Heart right ventricle (tissue), 16 donors: Measurements from ENCODE around the gene DUS3L. TPM values are rescaled to one million over a fixed set of nuclear protein-coding genes. Genes with fewer than 3 reads are reported as not detected.

Experiments used
- ATAC-seq, 8 donors: fragments of 200-7000 bp; cut with Tn5 transposase; one replicate each; pipeline ENCODE4 v1.9.1; 2020; ENCODE audit warnings: mild to moderate bottlenecking in 8 of 8, moderate library complexity in 8 of 8, moderate number of reproducible peaks in 1 of 8
- DNase-seq, 2 donors: peaks; one replicate each; pipeline ENCODE4 v3.0.0-alpha.2; 2020
- H3K27ac ChIP-seq, 10 donors: fragments of 200-600 bp; sonication (generic) in 2 of 10; one replicate each; pipeline versions ENCODE4 v1.5.0 to v1.8.0; 2020 to 2022; ENCODE audit warnings: mild to moderate bottlenecking in 3 of 10
- H3K27me3 ChIP-seq, 7 donors: fragments of 200-600 bp; one replicate each; pipeline ENCODE4 v1.8.0; 2021 to 2022; ENCODE audit warnings: mild to moderate bottlenecking in 2 of 7
- H3K36me3 ChIP-seq, 9 donors: fragments of 200-600 bp; sonication (generic) in 1 of 9; one replicate each; pipeline versions ENCODE4 v1.5.0 to v1.8.0; 2020 to 2022; ENCODE audit warnings: mild to moderate bottlenecking in 2 of 9
- H3K4me1 ChIP-seq, 9 donors: fragments of 200-600 bp; sonication (generic) in 1 of 9; one replicate each; pipeline versions ENCODE4 v1.5.0 to v1.8.0; 2020 to 2022; ENCODE audit warnings: mild to moderate bottlenecking in 4 of 9
- H3K4me3 ChIP-seq, 10 donors: fragments of 200-600 bp; sonication (generic) in 2 of 10; one replicate each; pipeline versions ENCODE4 v1.5.0 to v1.8.0; 2020 to 2022; ENCODE audit warnings: mild to moderate bottlenecking in 7 of 10, moderate library complexity in 2 of 10
- H3K9me3 ChIP-seq, 11 donors: fragments of 200-600 bp in 10 of 11; sonication (generic) in 2 of 11; one replicate each; pipeline versions ENCODE4 v1.5.0 to v1.8.0; 2013 to 2022; ENCODE audit warnings: mild to moderate bottlenecking in 2 of 11, control low read depth in 1 of 11, moderate library complexity in 1 of 11
- WGBS, 2 donors: extraction: QIAGEN DNeasy Blood & Tissue Kit; methylation state at CpG; one replicate each; pipeline ENCODE4 v1.1.7; 2013; ENCODE audit warnings: inconsistent platforms in 1 of 2; 5-methylcytosine and 5-hydroxymethylcytosine counted together
- intact Hi-C, 10 donors: fragments of 100-400 bp; cut with DNase I; formaldehyde crosslinking; loops; one replicate each; pipeline versions ENCODE4 v1.11.1 to v1.14.2; 2022
- polyA plus RNA-seq, 2 donors: library from polyadenylated mRNA; stranded (reverse); fragments of 200-250 nt; gene quantifications; one replicate each; pipeline ENCODE4 v1.2.3, GENCODE V29; 2013
- total RNA-seq, 10 donors: library from RNA; stranded (reverse); fragmentation: NEBNext Ultra II Directional in 3 of 10; extraction: Animal tissue kit (Norgen Biotek cat#: 25700) in 3 of 10; gene quantifications; one replicate each; pipeline versions ENCODE4 v1.2.1 to v1.2.4, GENCODE V29; 2021 to 2023
- TF ChIP-seq, protein P1 (sequence below), 9 donors: fragments of 200-600 bp; sonication (generic) in 2 of 9; IDR thresholded peaks; one replicate each; pipeline versions ENCODE4 v1.5.0 to v1.8.0; 2021 to 2022; ENCODE audit warnings: antibody characterized with exemption in 9 of 9, mild to moderate bottlenecking in 5 of 9, moderate library complexity in 1 of 9
- donor health status: Arrhythmogenic right ventricular cardiomyopathy.
- donor health status: ischemic (EF 13 %, LVEDD 7.1; RV severe dilation, severe dysfunction).
- donor health status: healthy with polysubstance abuse.
- donor health status: DM: no; HTN: yes; CAD: no.
- donor health status: DM: no; HTN: no; CAD: no.
- donor health status: ischemic (EF 25% LVEDD 6.9; RV normal size, moderate dysfunction).
- donor health status: ischemic (EF 25% LVEDD 5.7; RV mildly dilated, moderate dysfunction).
- donor health status: healthy.
- donor health status: DM: yes; HTN: yes; CAD: no.
- donor health status: Ischemic cardiomyopathy.
- donor health status: ischemic (EF 35%, LVEDD 5.7; RV mildly dilated, moderate dysfunction).
- donor health status: nonischemic (EF 11% LVEDD 7.7; RV severe dilation, severe dysfunction).
- donor health status: DM: yes; HTN: yes; CAD: no.
- donor health status: PGD.
- donor health status: ischemic (EF 29% LVEDD 5.4; RV normal size, mild dysfunction).
- donor health status: nonischemic (EF 23%, LVEDD 6.1; RV moderate dilation, normal function).

Gene DUS3L
- total and polyA plus RNA-seq, 12 donors = 11.5 to 37.7 (median 14.6) TPM

DNA sequence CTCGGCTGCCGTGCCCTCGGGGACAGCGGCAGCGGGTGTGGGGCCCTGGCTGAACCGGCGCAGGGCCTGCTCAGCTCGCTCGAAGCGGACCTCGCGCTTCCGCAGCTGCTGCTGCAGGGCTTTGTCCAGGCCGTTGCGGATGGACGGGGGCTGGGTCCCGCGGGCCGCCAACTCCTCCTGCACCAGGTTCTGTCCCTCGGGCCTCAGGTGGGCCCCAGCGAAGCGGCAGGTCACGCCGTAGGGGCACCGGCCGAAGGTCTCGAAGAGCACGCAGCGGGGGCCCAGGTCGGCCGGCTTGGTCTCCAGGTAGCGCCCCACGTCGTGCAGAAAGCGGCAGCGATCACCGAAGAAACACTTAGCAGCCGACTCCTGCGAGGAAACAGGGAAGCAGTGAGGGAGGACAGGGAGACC is 1.6 kb downstream of the DUS3L start:
- Histone ChIP-seq H3K9me3 (no peaks in the 10 kb centered on the region), H3K4me3 (no peak overlapping the region), H3K36me3 (peaks cover 13 to 58% (median 51%) of the 10 kb centered on the region in 9 donors), H3K27ac (no peak overlapping the region), H3K4me1 (peaks cover 2 to 9% (median 6%) of the 10 kb centered on the region in 9 donors), H3K27me3 (no peaks in the 10 kb centered on the region)
- 98% methylated on average over 39 of the region's 39 CpGs for WGBS, 2 donors
- DNase-seq = no peak
- ATAC-seq = no peak
- TF ChIP-seq, protein P1, sequence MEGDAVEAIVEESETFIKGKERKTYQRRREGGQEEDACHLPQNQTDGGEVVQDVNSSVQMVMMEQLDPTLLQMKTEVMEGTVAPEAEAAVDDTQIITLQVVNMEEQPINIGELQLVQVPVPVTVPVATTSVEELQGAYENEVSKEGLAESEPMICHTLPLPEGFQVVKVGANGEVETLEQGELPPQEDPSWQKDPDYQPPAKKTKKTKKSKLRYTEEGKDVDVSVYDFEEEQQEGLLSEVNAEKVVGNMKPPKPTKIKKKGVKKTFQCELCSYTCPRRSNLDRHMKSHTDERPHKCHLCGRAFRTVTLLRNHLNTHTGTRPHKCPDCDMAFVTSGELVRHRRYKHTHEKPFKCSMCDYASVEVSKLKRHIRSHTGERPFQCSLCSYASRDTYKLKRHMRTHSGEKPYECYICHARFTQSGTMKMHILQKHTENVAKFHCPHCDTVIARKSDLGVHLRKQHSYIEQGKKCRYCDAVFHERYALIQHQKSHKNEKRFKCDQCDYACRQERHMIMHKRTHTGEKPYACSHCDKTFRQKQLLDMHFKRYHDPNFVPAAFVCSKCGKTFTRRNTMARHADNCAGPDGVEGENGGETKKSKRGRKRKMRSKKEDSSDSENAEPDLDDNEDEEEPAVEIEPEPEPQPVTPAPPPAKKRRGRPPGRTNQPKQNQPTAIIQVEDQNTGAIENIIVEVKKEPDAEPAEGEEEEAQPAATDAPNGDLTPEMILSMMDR (IDR thresholded peaks at IDR 0.05) = no peak
- intact Hi-C loops = no loop called here

DNA sequence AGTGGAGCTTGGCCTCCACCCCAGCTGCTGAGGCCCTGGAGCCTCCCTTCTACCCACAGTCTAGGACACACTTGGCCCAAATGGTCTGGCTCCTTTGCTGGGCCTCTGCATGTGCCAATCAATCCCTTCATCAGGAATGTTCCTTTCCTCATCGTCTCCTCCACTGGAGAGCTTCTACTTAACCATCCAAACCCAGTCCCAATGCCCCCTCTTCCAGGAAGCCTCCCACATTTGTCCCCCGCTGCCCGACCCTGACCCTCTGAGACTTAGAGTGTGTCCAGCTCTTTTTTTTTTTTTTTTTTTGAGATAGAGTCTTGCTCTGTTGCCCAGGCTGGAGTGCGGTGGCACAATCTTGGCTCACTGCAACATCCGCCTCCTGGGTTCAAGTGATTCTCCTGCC is 2.5 kb downstream of the DUS3L start:
- TF ChIP-seq, protein P1 (IDR thresholded peaks at IDR 0.05) = no peak
- DNase-seq (no peak), ATAC-seq (no peak)
- H3K4me3 ChIP-seq = no peak overlapping the region
- H3K36me3 ChIP-seq = peaks cover 13 to 67% (median 51%) of the 10 kb centered on the region in 9 donors
- H3K27ac ChIP-seq = no peak overlapping the region
- peaks cover 2 to 9% (median 6%) of the 10 kb centered on the region in 9 donors for H3K4me1 ChIP-seq
- H3K9me3 ChIP-seq = no peaks in the 10 kb centered on the region
- intact Hi-C loops = no loop called here
- H3K27me3 ChIP-seq = no peaks in the 10 kb centered on the region
- WGBS, 2 donors = 91 to 95% methylated on average over 5 of the region's 5 CpGs

DNA sequence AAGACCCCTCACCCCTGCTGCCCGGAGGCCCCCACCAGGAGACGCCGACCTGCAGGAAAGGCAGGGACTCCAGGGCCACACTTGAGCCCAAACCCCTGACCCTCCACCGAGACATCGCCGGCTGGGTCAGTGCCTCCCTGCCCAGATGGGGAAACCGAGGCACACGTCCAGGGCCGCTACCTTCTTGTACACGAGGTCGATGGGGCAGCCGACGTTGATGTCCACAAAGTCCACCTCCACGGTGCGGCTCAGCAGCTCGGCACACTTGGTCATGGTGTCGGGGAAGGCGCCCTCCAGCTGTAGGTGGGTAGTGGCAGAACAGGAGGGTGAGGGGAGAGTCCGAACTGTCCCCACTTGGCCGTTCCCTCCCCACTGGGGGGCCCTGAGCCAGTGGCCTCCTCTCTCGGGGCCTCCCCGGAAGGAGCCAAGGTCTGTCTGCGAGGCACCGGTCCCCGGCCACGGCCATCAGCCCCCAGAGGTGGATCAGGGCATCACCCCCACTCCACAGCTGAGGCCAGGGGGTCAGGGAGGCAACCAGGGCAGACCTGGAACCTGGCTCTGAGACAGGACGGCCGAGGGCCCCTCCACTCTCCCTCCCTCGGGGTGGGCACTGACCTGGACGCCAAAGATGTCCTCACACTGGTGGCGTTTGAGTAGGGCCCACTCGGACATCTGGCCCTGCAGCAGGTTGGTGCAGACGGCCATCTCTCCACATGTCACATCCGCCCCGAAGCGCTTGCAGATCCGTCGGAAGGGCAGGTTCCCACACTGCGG is 3.4 kb downstream of the DUS3L start:
- DNase-seq (no peak), ATAC-seq (no peak)
- intact Hi-C loops = no loop called here
- Histone ChIP-seq H3K4me1 (peaks cover 2 to 9% (median 6%) of the 10 kb centered on the region in 9 donors), H3K9me3 (no peaks in the 10 kb centered on the region), H3K27me3 (no peaks in the 10 kb centered on the region), H3K36me3 (peaks cover 13 to 74% (median 51%) of the 10 kb centered on the region in 9 donors), H3K27ac (no peak overlapping the region), H3K4me3 (no peak overlapping the region)
- 90 to 92% methylated on average over 34 to 39 of the region's 39 CpGs for WGBS, 2 donors
- TF ChIP-seq, protein P1 (IDR thresholded peaks at IDR 0.05) = no peak

DNA sequence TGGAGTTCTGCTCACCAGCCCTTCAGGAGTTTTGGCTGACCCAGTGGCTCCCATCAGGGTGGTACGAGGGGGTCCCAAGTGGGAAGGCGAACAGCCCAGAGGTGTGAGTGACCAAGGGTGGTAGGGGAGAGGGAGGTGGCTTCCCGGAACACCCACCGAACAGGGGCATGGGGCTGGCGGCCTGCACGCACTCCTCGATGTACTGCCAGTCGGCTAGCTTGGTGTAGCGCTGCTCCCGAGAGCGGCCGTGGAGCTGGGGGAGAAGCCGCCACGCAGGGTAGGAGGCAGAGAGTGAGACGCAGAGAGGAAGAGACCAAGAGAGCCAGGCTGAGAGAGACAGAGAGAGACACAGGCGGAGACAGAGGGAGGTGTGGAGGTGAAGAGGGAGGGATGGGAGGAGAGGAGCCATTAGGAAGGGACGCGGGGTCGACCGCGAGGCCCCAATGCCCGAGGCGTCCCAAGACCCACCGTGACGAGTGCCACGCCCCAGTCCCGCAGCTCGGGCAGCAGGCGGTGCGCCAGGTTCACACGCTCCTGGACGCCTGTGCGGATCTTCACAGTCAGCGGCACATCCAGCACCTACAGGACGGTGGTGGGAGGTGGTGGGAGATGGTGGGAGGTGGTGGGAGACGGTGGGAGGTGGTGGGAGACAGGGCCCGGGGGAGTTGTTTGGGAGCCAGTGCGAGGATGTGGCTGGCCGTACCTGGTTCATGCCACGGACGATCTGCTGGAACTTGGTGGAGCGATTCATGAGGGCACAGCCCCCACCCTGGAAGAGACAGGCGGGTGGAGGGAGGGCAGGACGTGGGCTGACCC is 4.2 kb downstream of the DUS3L start:
- 90 to 92% methylated on average over 43 to 44 of the region's 44 CpGs for WGBS, 2 donors
- Histone ChIP-seq H3K27ac (no peak overlapping the region), H3K36me3 (peaks cover 13 to 76% (median 51%) of the 10 kb centered on the region in 9 donors), H3K9me3 (no peaks in the 10 kb centered on the region), H3K4me3 (no peak overlapping the region), H3K27me3 (no peaks in the 10 kb centered on the region), H3K4me1 (peaks cover 2 to 9% (median 6%) of the 10 kb centered on the region in 9 donors)
- no peak for ATAC-seq
- intact Hi-C loops = no loop called here
- TF ChIP-seq, protein P1 (IDR thresholded peaks at IDR 0.05) = no peak
- DNase-seq = no peak
